Activated T-helper 2 cell treated with anti-CD3 and anti-CD28 coated beads, Interferon-gamma antibody, Interleukin-2, Interleukin-4, amounts not matched to agents 10 μg/mL and 5 μg/mL and 100 μg/mL, durations not matched to agents 14 hours and 24 hours and 36 hours (primary cell): ENCODE results near the gene SCN5A. TPM values are rescaled to one million over a fixed set of nuclear protein-coding genes. Genes with fewer than 3 reads are reported as not detected.

Source experiments
- DNase-seq: peaks from one replicate; pipeline ENCODE4 v3.0.0; 2021; ENCODE audit warnings: low spot score
- H3K27ac Mint-ChIP-seq: one replicate; pipeline ENCODE4 v1.8.0; 2021; ENCODE audit warnings: mixed read lengths
- H3K27me3 Mint-ChIP-seq: one replicate; pipeline ENCODE4 v1.8.0; 2021; ENCODE audit warnings: low read depth, mixed read lengths
- H3K36me3 Mint-ChIP-seq: one replicate; pipeline ENCODE4 v1.8.0; 2021; ENCODE audit warnings: low read depth, mixed read lengths
- H3K4me1 Mint-ChIP-seq: one replicate; pipeline ENCODE4 v1.8.0; 2021; ENCODE audit warnings: low read depth, mixed read lengths
- H3K4me3 Mint-ChIP-seq: one replicate; pipeline ENCODE4 v1.8.0; 2021; ENCODE audit warnings: low read depth, mild to moderate bottlenecking, moderate library complexity, mixed read lengths
- H3K9me3 Mint-ChIP-seq: one replicate; pipeline ENCODE4 v1.8.0; 2021; ENCODE audit warnings: mixed read lengths
- intact Hi-C: fragments of 100-400 bp; cut with micrococcal nuclease; formaldehyde crosslinking; loops from one replicate; pipeline ENCODE4 v1.15.1; 2023
- total RNA-seq: library from RNA; stranded (reverse); gene quantifications from 2 replicates; pipeline ENCODE4 v1.2.3, GENCODE V29; 2022

SCN5A gene
- total RNA-seq, 1 donor from 2014 or later, result not detected

DNA sequence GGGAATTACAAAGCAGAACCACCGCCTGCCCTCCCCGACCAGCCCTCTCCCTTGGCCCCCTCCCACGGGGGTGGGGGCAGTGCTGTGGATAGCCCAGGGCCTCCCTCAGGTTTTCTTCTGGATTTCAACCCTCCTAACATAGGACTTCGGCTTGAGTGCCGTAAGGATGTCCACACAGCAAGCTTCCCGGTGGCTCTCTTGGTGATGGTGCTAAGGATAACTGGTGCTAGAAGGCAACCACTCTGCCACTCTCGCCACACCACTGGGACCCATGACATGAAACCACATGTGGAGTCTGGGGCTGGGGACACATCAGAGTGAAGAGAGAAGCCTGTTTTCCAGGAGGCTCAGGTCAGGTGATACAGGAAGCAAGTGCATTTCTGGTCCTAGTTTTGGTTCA, 35.4 kb downstream of the SCN5A start:
- intact Hi-C loops, result no loop called here
- Mint-ChIP-seq H3K4me1 (no peaks in the 10 kb centered on the region), H3K9me3 (no peaks in the 10 kb centered on the region), H3K36me3 (no peaks in the 10 kb centered on the region), H3K27me3 (no peaks in the 10 kb centered on the region), H3K4me3 (no peak overlapping the region), H3K27ac (no peak overlapping the region)
- DNase-seq, result no peak

DNA sequence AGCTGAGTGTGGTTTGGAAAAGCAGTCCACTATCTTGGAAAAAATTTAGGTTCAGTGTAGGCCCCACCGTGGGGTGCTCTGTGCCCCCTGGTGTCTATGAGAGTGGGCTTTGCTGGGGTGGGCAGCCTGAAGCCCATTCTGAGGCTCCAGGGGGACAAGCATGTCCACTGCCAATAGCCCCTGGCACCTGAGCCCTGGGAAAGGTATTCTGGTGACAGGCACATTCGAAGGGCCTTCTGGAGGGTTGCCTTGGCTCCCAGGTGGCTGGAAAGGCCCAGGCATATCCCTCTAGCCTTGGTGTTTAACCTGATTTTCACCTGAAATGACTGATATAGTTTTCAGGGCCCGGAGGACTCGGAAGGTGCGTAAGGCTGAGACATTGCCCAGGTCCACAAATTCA, 36.1 kb downstream of the SCN5A start:
- no peak for DNase-seq
- Mint-ChIP-seq H3K4me3 (no peak overlapping the region), H3K27ac (no peak overlapping the region), H3K9me3 (no peaks in the 10 kb centered on the region), H3K27me3 (no peaks in the 10 kb centered on the region), H3K4me1 (no peaks in the 10 kb centered on the region), H3K36me3 (no peaks in the 10 kb centered on the region)
- intact Hi-C loops, result no loop called here

DNA sequence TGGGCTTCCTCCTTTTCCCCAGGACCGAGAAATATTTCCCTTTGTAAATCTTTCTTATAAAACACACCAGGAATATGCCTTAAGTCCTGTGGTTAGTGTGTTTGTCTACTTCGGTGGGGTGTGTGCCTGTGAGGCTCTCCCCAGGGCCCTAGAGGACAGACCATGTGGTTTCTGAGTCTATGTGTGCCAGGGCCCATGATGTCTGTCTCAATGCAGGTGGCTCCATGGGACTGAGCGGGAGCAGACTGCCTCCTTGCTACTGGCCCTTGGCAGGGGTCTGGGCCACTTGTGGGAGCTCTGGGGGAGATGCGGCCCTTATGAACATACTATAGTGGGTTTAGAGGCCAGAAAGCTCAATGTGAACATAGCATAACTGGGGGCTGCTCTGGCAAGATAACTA, 37.6 kb downstream of the SCN5A start:
- intact Hi-C loops, result no loop called here
- no peaks in the 10 kb centered on the region for H3K36me3 Mint-ChIP-seq
- DNase-seq, result no peak
- no peak overlapping the region for H3K4me3 Mint-ChIP-seq
- H3K27ac Mint-ChIP-seq, result no peak overlapping the region
- no peaks in the 10 kb centered on the region for H3K9me3 Mint-ChIP-seq
- no peaks in the 10 kb centered on the region for H3K27me3 Mint-ChIP-seq
- H3K4me1 Mint-ChIP-seq, result no peaks in the 10 kb centered on the region

DNA sequence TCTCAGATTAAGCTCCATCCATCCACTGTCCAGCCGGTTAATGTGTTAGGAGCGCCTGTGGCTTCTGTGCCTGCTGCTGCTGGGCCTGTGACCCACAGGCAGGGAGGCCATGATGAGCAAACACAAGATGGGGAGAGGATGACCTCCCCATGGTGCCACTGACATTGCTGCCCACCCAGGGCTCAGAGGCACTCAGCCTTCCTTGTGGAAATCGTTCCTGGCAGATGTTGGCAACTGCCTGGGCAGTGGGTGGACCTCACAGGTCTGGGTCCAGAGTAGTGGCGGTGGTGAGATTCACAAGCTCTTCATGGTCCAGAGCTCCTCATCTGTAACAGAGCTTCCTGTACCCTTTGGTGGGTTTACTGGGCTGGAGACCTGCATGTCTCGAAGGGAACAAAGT, 38.6 kb downstream of the SCN5A start:
- no peak for DNase-seq
- Mint-ChIP-seq H3K9me3 (no peaks in the 10 kb centered on the region), H3K4me1 (no peaks in the 10 kb centered on the region), H3K4me3 (no peak overlapping the region), H3K36me3 (no peaks in the 10 kb centered on the region), H3K27me3 (no peaks in the 10 kb centered on the region), H3K27ac (no peak overlapping the region)
- intact Hi-C loops, result no loop called here

DNA sequence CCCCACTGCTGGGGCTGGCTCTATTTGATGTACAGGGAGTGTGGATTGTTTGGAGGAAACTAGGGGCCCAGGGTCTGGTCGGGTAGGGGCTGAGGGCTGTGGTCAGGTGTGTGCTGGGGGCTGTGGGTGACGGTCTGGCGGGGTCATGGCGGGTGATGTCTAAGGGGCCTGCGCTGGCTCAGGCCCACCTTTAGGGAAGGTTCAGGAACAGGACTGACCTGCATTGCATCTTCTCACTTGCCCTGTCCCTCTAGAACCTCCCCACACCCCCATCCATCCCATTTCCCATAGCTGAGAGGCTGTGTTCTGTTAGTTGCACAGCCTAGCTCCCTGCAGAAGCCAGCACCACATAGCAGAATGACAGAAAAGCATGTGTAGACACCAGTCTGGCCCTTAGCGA, 39.1 kb downstream of the SCN5A start:
- H3K4me1 Mint-ChIP-seq, result no peaks in the 10 kb centered on the region
- H3K27me3 Mint-ChIP-seq, result no peaks in the 10 kb centered on the region
- H3K36me3 Mint-ChIP-seq, result no peaks in the 10 kb centered on the region
- intact Hi-C loops, result no loop called here
- H3K4me3 Mint-ChIP-seq, result no peak overlapping the region
- no peak overlapping the region for H3K27ac Mint-ChIP-seq
- no peaks in the 10 kb centered on the region for H3K9me3 Mint-ChIP-seq
- DNase-seq, result no peak

DNA sequence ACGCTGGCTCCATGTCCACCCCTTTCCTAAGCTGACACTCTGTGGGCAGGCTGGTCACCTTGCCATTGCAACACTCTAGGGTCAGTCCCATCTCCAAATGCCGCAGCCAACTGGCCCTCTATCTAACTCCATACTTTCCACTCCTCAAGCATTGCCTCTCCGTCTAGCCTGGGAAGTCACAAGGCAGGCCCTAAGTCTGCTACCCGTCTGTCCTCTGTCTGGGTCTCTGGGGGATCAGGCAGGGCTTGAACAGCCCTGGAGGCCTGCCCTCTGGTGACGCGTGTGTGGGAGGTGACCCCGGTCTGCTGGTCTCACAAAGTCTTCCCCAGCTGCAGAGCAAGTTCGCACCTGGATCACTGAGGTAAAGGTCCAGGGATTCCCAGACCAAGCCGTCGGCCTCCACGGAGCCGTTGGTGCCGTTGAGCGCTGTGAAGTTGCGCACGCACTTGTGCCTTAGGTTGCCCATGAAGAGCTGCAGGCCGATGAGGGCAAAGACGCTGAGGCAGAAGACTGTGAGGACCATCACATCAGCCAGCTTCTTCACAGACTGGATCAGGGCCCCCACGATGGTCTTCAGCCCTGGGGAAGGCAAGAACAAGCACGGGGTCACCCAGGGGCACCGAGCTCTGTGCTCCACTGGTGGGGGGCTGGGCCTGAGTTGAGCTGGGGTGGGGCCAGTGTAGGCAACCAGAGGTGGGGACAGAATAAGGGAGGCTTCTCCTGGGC, 39.9 kb downstream of the SCN5A start:
- intact Hi-C loops, result no loop called here
- H3K4me3 Mint-ChIP-seq, result no peak overlapping the region
- no peaks in the 10 kb centered on the region for H3K36me3 Mint-ChIP-seq
- no peaks in the 10 kb centered on the region for H3K27me3 Mint-ChIP-seq
- no peaks in the 10 kb centered on the region for H3K4me1 Mint-ChIP-seq
- no peak overlapping the region for H3K27ac Mint-ChIP-seq
- no peak for DNase-seq
- no peaks in the 10 kb centered on the region for H3K9me3 Mint-ChIP-seq

DNA sequence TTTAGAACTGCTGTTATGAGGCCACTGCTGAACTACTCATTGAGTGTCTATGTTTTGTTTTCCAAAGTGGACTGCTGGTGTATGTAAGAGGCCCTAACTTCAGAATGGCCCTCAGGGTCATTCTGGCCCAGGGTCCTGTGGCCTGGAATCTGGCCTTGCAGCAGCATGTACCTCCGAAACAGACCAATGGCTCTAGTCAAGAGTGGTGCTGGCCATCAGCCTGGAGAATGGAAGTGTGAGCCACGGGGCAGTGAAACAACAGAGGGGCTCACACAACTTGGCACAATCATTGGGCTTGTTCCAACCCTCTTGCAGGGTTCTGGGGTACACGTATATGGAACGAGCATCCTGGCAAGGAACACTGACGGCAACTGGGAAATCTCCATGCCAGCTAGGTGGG, 40.5 kb downstream of the SCN5A start:
- no peaks in the 10 kb centered on the region for H3K36me3 Mint-ChIP-seq
- no peak overlapping the region for H3K27ac Mint-ChIP-seq
- no peaks in the 10 kb centered on the region for H3K9me3 Mint-ChIP-seq
- no peak overlapping the region for H3K4me3 Mint-ChIP-seq
- no peaks in the 10 kb centered on the region for H3K27me3 Mint-ChIP-seq
- intact Hi-C loops, result no loop called here
- DNase-seq, result no peak
- H3K4me1 Mint-ChIP-seq, result no peaks in the 10 kb centered on the region

DNA sequence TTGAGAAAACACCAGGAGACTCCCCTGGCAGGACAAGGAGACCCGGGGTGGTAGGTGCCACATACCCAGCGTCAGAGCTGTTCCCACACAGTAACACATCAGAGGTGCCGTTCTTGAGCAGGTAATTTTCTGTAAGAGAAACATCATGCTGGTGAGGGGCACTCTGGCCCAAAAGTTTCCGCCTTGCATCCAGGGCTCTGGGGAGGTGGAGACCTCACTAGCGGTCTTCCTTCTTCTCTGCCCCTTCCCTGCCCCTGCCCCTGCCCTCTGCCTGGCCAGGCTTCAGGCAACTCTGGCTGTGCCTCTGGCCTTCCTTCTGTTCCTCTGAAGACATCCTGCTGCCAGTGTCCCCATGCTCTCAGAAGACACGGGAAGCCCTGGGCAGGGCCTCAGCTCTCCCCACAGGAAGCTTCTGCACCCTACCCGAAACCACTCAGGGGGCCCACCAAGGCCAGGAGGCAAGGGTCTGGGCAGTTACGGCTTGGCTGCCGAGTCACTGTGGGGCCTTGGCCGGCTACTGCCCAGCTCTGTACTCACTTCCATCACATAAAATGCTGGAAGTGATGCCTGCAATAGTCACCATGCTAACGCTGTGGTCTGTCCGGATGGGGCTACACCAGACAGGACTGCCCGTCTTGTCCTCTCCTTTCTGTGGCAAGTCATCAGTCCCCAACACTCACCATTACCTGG, 41.3 kb downstream of the SCN5A start:
- DNase-seq, result no peak

DNA sequence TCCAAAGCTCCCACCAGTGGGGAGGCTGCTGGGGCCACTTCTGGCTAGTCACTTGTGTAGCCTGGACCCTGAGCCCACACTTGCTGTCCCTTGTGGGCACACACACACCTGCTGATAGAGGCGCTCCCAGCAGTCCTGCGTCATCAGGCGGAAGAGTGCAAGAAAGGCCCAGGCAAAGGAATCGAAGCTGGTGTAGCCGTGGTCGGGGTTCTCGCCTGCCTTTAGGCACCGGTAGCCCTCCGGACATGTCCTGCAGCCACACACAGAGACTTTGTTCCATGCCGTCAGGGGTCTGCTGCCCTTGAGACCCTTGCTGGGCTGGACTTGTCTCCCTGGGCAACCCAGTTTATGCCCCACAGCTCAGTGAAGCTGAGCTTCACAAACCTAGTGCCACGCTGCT, 42.9 kb downstream of the SCN5A start:
- Mint-ChIP-seq H3K4me1 (no peaks in the 10 kb centered on the region), H3K27me3 (no peaks in the 10 kb centered on the region), H3K9me3 (no peaks in the 10 kb centered on the region), H3K27ac (no peak overlapping the region), H3K36me3 (no peaks in the 10 kb centered on the region), H3K4me3 (no peak overlapping the region)
- no peak for DNase-seq
- intact Hi-C loops, result no loop called here

More for the DNA sequence above, 41.3 kb downstream of the SCN5A start:
- Mint-ChIP-seq H3K36me3 (no peaks in the 10 kb centered on the region), H3K27me3 (no peaks in the 10 kb centered on the region), H3K9me3 (no peaks in the 10 kb centered on the region), H3K4me1 (no peaks in the 10 kb centered on the region), H3K27ac (no peak overlapping the region), H3K4me3 (no peak overlapping the region)
- intact Hi-C loops, result no loop called here

DNA sequence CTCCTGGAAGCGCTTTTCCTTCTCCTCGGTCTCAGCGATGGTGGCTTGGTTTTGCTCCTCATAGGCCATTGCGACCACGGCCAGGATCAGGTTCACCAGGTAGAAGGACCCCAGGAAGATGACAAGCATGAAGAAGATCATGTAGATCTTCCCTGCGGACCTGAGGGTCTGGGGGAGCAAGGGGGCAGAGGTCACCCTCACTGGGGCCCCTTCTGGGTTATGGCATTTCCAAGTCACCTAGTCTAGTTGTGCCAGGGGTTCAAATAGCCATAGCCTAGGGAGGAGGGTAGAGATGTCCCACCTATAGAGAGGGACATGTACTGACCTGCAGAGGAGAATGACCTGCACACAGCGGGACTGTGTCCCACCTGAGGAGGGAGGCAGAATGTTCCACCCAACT, 43.5 kb downstream of the SCN5A start:
- no peak for DNase-seq
- Mint-ChIP-seq H3K4me3 (no peak overlapping the region), H3K27ac (no peak overlapping the region), H3K36me3 (no peaks in the 10 kb centered on the region), H3K4me1 (no peaks in the 10 kb centered on the region), H3K27me3 (no peaks in the 10 kb centered on the region), H3K9me3 (no peaks in the 10 kb centered on the region)
- intact Hi-C loops, result no loop called here

DNA sequence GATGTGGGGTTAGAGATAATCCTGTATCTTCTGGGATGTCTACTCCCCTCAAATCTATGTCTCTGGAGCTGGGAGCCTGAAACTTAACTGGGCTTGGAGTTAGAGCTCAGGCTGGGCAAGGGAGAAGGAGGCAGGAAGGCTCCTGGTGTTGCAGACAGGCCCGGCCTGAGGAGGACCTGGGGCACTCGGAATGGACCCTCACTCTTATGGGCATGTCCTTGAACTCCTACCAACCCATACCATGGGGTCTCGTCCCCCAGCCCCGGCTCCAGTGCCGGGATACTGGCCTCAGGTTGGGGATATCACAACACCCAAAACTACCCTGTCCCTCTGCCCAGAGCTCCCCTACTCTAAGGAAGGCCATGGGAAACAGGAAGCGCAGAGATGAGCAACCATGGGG, 45.2 kb downstream of the SCN5A start:
- no peak overlapping the region for H3K27ac Mint-ChIP-seq
- no peak overlapping the region for H3K4me3 Mint-ChIP-seq
- no peaks in the 10 kb centered on the region for H3K4me1 Mint-ChIP-seq
- H3K9me3 Mint-ChIP-seq, result no peaks in the 10 kb centered on the region
- H3K36me3 Mint-ChIP-seq, result no peaks in the 10 kb centered on the region
- H3K27me3 Mint-ChIP-seq, result no peaks in the 10 kb centered on the region
- intact Hi-C loops, result no loop called here
- DNase-seq, result no peak

DNA sequence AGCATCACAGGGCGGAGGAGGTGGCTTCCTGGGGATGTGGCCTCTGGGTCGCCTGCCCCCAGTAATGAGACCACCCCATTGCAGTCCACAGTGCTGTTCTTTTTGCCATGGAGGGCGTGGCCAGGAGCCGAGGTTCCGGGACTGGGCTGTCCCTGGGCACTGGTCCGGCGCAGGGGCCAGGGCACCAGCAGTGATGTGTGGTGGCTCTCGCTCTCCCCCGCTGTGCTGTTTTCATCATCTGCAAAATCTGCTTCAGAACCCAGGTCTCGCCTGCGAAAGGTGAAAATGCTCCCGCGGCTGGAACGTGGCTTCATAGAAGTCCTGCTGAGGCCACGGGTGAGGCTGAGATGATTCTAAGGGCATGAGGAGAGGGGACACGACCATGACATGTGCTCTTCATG, 45.8 kb downstream of the SCN5A start:
- Mint-ChIP-seq H3K4me1 (no peaks in the 10 kb centered on the region), H3K27ac (no peak overlapping the region), H3K9me3 (no peaks in the 10 kb centered on the region), H3K4me3 (no peak overlapping the region), H3K27me3 (no peaks in the 10 kb centered on the region), H3K36me3 (no peaks in the 10 kb centered on the region)
- DNase-seq, result no peak
- intact Hi-C loops, result no loop called here

DNA sequence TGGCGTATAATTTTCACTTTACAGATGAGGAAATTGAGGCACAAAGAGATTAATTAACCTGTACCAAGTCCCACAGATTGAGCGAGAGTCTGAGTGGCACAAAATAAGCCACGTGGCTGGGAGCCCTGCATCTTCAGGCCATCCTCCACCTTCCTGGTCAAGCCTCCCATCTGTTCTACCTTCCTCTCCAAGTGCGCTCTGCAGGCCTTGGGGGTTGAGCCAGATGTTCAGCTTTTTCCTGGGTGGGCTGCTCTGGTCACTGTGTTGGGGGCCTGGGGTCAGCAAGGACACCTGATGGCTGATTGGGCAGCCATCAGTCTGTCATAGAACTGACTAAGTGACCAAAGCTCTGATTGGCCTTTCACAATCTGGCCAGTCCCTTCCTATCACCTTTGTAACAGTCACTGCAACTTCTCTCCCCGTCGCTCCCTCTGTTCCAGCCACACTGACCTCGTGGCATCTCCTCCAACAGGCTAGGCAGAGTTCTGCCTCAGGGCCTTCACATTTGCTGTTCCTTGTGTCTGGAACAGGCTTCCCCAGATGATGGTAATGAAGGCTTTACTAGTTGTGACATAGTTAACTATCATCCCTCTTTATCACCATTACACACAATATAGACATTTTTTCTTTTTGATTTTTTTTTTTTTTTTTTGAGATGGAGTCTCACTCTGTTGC, 46.8 kb downstream of the SCN5A start:
- Mint-ChIP-seq H3K9me3 (no peaks in the 10 kb centered on the region), H3K27ac (no peak overlapping the region), H3K4me1 (no peaks in the 10 kb centered on the region), H3K4me3 (no peak overlapping the region), H3K27me3 (no peaks in the 10 kb centered on the region), H3K36me3 (no peaks in the 10 kb centered on the region)
- no peak for DNase-seq
- intact Hi-C loops, result no loop called here
